Inflammatory macrophage (primary cell): Measurements from ENCODE around the gene MAPKAP1.

ENCODE experiments used
- DNase-seq, 2 donors: peaks; one replicate each; pipeline ENCODE4 v3.0.0-alpha.2; 2020 to 2022

Gene MAPKAP1

DNA sequence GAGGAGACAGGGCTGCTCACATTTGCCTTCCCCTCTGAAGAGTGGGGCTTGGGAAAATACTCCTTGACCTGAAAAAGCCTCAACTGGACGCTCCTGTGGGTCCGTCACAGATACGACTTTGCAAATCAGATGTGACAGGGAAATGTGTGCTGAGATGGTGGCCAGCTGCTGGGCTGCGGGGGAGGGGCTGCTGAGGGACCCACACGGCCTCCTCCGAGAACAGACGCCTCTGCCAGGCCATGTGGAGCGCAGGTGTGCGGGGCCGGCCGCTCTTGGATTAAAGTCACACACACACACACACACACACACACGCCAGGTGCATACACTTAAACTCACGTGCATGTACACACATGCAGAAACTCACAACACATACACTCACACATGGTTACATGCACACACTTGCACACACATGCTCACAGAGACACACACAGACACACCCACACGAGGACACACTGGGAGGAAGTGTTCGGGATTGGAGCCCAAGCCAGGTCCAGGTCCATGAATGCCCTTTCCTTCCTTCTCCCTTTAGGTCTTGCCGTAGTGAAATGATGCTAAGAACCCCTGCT lies 278.0 kb downstream of the MAPKAP1 start:
- no peak for DNase-seq

DNA sequence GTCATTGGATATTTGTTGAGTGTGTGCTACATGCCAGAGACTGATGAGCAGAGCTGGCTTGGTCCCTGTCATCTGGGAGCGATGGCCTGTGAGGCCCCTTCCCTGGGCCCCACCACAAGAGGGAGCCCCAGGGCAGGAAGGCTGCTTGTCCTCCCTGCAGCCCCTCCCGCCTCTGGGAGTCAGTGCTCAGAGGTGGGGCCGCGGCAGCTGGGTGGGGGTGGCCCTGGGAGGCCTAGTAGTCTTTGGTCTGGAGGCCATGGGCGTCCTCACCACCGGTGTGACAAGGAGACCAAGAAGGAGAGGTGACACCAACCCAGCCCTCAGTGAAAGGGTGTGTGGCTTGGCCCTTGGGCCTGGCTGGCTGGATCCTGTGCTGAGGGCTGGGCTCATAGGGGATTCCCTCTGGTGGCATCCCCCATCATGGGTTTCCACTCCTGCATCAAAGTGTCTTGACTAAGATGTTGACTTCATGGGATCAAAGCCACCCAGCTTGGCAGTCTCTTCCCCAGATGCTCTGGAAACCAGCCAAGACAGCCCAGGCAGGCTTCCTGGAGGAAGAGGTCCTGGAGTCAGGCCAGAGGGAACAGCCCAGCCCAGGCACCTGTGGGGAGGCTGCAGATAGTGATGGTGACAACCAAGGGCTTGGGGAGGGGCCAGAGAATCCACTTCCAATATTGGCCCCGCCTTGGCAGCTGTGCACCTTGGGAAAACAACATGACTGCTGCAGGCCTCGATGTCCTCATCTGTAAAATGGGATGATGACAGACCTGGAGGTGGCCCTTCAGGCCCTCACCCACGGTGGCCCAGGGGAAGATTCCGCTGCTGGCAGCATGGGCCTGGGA lies 278.7 kb downstream of the MAPKAP1 start:
- DNase-seq: no peak

DNA sequence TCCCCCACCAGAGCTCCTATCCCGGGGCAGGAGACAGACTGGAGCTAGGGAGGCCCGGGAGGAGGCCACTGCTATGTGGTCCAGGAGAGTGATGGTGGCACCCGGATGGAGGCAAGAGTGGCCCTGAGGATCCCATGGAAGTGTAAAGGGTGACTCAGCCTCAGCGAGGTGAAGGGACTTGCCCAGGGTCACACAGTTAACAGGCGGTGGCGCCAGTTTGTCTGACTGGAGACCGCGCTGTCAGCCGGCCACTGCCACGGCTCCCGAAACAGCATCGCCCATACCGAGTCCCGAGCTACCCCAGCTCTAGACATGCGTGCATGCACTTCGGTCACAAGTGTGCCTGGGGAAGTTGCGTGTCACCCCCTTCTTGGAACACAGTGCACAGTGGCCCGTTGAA lies 279.5 kb downstream of the MAPKAP1 start:
- no peak for DNase-seq

DNA sequence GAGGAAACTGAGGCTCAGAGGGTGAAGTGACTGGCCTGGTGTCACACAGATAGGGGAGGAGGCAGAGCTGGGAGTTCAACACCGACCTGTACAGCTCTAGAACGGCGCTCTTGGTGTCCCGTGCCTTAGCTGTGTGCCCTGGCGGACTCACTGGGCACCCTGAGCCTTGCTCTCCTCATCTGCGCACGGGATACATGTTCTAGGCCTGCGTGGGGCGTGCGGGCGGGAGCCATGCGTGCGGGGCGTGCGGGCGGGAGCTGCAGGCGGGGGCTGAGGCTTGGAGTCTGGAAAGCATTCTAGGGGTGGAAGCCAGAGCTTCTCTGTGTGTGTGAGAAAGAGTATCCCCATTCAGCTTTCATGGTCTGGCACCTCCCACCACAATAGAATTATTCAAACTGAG lies 280.1 kb downstream of the MAPKAP1 start:
- DNase-seq: no peak

DNA sequence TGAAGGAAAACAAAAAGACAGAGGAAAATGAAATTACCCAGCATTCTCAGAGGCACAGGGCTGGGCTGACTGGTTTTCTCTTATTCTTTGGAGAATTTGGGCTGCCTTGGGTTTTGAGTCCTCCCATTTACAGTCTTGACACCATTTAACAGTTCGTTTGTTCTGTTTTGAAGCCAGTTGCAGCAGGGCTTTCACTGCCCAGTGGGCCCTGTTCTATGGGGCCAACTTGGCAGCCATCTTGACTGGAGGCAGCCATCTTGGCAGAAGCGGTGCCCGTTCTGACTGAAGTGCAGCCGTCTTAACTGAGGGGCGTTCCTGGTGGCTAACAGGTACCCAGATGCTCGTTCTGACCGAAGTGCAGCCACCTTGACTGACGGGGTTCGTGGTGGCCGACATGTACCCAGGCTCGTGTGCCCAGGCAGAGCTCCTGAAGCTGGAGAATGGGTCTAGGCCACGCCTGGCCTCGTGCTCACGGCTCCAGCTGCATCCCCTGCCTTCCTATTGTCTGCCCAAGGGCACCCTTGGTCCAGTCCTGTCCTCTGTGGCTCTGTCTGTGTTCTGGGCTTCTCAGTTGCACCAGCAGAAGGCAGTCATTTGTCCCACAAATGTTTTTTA lies 281.0 kb downstream of the MAPKAP1 start:
- DNase-seq: no peak

DNA sequence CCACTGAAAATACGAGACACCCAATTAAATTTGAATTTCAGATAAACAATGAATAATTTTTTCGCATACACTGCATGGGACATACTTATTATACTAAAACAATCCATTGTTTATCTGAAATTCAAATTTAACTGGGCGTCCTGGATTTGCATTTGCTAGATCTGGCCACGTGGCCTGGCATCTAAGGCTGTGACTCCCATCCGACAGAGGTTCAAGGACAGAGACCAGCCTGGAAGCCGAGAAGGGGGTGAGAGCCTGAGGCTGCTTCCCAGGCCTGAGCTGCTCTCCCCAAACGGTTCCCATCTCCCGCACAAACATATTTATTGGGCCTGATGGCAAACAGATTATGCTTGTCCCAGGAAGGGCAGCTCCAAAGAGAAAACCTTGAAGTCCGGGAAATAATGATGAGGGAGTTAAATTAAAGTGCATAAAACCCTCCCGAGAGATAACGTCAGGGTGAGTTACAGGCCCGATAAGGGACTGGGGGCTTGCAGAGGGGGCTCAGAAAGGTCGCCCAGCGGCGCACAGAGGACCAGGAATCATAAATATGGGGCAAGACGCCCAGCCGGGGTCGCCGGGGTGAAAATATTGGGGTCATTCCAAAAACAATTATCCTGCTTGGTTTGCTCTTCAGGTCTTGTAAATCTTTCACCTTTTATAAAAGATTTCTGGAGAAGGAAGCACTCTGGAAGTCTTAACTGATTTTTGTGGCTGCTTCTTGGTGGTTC lies 281.7 kb downstream of the MAPKAP1 start:
- no peak for DNase-seq

DNA sequence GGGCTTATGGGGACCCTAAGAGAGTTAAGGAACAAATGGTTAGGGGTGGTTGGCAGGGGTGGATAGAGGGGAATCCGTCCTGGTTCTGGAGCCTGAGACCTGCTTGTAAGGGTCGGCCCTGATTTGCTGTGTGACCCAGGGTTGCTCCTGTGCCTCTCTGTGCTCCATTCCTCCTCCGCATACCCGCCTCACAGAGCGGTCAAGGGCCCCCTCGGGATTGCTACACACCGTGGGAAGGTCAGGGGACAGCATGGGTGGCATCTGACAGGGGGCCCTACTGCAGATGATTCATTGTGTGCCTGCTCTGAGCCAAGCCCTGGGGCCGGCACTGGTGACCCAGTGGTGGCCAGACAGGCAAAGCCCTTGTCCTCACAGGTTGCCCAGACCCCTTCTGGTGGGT lies 283.0 kb downstream of the MAPKAP1 start:
- DNase-seq: no peak

DNA sequence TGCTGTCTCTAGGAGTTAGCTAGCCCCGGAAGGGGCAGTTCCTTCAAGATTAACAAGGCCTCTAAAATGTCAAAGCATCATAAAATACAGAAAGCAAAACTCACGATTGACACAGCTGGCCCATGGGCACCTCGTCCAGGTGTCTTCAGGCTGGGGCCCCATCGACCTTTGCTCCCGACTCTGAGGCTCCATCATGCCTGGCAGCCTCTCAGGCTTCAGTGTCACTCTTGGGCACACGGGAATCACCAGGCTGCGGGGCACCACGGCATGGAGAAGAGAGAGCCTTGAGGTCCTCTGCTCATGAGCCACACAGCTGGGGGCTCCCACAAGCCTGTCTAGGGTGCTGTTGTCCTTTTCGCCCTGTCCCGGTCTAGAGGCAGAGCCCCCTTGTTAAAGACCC lies 284.2 kb downstream of the MAPKAP1 start:
- no peak for DNase-seq

DNA sequence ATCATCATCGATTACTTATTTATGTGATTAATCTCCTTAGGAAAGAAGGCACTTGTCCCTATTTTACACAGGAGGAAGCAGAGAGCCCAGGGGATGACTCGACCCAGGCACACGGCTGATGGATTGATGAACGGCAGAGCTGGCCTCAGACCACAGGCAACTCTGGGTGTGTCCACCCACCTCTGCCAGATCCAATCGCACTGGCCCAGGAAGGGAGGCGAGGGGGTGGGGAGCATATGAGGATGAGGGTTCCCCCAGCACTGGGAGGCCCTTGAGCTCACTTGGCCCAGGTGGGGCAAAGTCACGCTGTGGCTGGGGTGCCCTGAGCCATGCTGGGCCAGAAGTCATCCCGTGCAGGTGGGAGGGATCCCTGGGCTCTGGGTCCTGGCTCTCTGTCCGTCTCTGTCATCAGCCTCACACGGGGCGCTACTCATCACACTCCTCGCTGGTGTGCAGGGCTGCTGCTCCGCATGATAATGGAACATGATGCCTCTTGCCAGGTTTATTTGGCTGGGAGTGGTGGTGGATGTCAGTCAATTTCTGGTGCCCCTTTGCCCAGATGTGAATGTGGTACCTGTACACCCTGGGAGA lies 285.3 kb downstream of the MAPKAP1 start:
- no peak for DNase-seq

DNA sequence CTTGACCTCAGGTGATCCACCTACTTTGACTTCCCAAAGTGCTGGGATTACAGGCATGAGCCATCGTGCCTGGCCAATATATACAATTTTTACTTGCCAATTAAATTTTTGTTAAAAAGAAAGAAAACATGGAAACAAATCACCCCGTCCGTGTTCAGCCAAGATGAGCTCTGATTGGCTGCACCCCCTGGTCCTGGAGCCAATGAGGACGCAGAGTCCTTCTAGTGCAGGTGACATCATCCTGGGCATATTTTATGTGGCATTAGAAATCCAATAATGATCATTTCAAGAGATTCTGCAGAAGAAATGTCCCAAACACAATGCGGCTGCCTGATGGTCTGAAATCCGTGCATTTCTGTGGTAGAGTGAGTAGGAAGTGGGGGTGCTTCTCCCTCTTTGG lies 285.8 kb downstream of the MAPKAP1 start:
- DNase-seq: no peak

DNA sequence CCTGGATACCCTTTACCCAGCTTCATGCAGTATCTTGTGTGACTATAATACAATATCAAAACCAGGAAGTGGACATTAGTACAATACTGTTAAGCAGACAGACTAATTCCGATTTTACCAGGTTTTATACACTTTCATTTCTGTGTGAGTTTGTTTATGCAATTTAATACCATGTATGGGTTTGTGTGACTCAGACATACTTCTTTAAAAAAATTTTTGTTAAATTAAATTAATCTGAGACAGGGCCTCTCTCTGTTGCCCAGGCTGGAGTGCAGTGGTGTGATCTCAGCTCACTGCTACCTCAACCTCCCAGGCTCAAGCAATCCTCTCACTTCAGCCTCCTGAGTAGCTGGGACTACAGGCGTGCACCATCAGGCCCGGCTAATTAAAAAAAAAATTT lies 288.6 kb downstream of the MAPKAP1 start:
- no peak for DNase-seq

DNA sequence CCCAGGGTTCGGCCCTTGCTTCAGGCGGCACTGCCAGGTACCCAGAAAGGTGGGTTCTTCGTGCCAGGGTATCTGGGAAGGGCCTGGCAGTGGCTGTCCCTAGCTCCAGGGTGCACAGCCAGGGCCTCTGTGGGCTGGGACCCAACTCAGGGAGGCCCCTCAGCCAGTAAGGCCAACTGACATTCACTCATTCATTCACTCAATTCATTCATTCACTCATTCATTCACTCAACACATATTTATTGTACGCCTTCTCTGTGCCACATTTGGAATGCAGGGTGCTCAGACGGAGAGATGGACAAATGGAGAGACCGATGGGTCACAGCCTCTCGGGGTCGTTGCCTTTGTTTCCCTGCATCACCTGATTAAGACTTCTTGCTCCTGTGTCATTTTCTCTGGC lies 290.5 kb downstream of the MAPKAP1 start:
- DNase-seq: no peak

DNA sequence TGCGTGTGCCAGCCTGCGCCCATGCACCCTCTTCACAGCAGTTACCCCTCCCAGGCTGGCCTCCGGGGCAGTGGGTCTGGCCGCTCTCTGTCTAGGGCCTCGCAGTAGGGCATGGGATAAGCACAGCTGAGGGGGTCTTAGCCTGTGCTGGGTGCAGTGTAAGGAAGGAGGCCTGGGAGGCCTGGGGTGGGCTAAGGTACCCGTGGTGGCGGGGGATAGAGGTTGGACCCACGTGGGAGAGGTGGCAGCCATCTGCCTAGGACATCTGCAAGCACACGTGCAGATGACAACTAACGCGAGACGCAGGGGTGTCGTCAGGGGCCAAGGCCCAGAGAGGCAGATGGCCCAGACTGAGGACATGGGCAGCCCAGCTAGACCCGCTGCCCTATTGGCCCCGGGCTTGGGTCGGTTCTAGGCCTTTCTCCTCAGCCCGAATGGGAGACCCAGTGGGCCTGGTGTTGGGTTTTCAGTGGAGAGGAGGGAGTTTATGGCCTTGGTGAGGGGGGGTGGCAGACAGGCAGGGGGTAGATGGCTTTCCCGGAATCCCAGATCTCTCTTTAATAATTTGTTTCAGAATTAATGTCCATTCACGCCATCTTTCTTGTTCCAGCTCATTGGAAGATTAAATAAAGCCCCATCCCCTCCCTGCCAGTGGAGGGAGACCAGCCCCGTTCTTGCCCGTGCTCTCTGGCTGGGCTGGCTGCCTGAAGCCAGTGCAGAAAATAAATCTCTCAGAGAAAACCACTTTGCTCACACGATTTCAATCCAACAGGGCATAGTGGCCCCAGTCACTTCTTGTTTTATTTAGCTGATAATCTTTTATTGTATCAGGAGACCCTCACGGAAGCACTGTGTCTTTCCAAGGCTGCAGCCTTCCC lies 291.2 kb downstream of the MAPKAP1 start:
- DNase-seq: no peak

DNA sequence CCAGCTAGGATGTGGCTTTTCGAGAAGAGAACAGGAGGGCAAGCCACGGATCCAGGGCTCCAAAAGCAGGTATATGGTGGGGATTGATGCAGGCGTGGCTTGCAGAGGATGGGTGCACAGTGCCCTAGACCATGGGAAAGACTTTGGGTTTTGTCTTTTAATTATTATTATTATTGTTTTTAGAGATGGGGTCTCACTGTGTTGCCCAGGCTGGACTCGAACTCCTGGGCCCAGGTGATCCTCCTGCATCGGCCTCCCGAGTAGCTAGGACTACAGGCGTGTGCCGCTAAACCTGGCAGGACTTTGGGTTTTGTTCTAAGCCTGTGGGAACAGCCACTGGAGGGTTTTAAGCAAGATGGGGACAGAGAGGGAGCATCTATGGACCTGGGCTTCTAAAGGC lies 293.4 kb downstream of the MAPKAP1 start:
- DNase-seq: no peak

DNA sequence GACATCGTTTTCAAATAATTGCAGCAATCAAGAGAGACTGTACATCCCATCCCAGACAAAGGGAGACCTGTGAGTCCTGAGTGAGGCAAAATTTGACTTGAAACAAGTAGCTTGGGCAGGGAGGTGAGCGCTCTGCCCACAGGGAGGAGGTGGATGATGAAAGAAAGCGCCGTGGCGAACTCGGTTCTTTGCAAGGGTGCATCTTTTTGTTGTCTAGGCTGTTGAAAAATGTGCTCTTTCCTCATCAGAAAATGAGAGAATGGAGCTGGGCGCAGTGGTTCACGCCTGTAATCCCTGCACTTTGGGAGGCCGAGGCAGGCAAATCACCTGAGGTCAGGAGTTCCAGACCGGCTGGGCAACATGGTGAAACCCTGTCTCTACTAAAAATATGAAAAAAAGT lies 294.8 kb downstream of the MAPKAP1 start:
- no peak for DNase-seq

DNA sequence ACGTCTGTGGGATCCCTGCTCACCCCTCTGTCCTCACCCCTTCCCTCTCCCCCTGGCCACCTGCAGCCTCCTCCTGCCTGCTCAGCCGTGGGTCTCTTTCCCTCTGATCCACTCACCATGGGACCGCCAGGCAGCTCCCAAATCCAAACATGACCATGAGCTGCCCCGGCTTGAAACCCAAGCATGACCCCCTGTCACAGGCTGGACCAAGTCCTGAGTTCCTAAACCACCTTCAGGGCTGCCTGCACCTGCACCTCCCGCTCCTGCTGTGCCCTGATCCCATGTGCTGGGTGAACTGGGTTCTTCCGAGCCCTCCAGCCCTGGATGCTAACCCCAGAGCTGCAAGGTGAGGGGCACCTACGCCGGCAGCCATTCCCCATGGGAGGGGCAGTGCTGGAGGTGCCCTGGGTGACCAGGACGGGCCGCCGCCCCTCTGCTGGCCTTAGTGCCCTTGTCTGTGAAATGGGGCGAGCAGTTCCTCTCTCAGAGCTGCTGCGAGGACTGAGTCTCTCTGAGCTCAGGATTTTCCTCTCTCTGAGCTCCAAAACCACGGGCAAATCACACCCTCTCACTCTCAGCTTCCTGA lies 295.7 kb downstream of the MAPKAP1 start:
- DNase-seq: no peak

DNA sequence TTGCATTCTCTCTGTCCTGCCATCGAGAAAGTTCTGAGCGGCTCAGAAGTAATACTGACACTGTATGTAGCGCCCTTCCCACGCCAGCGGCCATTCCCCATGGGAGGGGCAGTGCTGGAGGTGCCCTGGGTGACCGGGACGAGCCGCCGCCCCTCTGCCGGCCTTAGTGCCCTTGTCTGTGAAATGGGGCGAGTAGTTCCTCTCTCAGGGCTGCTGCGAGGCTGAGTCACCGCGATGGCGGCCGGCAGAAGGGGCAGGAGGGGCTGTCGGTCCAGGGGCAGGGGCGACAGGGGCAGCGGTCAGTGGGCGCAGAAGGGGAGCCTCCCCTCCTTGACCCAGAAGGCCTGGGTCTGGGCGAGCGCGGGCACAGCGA lies 296.5 kb downstream of the MAPKAP1 start:
- DNase-seq: no peak

DNA sequence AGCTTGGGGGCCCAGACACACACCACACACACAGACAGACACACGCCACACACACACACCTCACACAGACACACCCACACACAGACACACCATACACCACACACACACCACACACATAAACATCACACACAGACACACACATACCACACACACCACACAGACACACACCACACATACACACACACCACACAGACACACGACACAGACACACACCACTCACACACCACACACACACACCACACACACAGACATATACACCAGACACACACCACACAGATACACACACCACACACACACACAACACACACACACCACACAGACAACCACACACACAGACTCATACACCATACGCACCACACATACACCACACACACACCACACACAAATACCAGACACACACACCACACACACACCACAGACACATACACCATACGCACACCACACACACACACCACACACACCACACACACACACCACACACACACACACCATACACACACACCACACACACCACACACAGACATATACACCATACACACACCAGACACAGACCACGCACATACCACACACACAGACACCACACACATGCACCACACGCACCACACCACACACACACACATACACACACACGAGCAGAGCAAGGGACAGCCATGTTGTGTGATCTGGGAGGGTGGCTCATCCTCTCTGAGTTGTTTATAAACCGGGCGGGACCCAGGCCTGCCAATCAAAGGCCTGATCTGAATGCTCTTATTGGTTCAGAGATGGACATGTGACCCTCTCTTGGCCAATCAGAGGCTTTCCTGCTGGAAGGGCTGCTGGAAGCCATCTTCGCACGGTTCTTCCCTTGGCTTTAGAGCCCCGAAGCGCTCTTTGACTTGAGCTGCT lies 297.1 kb downstream of the MAPKAP1 start:
- DNase-seq: peak; percentile 9 to 62

DNA sequence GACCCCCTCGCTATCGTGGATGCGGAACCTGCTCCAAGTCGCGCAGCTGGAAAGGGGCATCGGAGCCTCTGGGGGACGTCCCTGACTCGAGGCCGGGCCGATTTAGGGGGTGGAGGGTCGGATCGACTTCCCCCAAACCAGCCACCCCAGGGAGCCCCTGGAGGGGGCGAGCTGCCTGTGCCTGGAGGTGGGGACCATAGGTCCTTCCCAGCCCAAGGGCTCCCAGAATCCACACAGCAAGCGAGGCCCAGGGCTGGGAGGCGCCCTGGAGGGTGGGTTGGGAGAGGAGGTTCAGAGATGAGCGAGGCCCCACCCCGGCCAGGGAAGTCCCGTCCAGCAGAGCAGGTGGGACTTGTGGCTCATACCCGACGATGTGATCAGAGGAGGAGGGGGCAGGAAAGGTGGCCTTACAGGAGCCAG lies 297.8 kb downstream of the MAPKAP1 start:
- DNase-seq: no peak
